ENCODE measurements around the gene LGR6. TPM values are rescaled to one million over a fixed set of nuclear protein-coding genes. Genes with fewer than 3 reads are reported as not detected.

The LGR6 gene
- total and polyA plus RNA-seq, 2 of the 4 experiments (the other 2 are of a cell fraction): not detected

DNA sequence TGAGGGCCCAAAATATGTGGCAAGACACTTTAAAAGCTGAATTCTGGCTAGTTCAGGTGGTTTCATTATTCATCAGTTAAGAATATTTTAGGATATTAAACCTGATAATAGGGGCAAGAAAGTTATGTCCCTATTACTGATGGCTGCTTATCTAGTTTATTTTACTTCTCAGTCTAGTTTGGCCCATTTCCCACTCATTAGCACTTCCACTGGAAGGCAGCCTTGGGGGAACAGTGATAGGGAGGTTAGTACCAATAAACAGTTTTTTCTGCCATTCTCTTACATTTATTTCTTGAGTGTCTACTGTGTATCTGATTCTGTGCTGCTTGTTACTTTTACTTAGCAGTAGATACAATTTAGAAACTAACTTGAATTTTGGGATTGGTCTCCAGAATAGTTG lies 163.9 kb downstream of the LGR6 start:
- no peak overlapping the region for H3K4me3 ChIP-seq (ENCODE audit: insufficient read depth, low read depth, low read length)
- TF ChIP-seq MXI1 (IDR thresholded peaks at IDR 0.05; ENCODE audit: borderline replicate concordance, low read depth, low read length): no peak
- no peak for TF ChIP-seq RCOR1 (IDR thresholded peaks at IDR 0.05; ENCODE audit: insufficient replicate concordance, low read length)
- TF ChIP-seq SMC3 (IDR thresholded peaks at IDR 0.05; ENCODE audit: low read depth, low read length): no peak
- TF ChIP-seq, protein P1, sequence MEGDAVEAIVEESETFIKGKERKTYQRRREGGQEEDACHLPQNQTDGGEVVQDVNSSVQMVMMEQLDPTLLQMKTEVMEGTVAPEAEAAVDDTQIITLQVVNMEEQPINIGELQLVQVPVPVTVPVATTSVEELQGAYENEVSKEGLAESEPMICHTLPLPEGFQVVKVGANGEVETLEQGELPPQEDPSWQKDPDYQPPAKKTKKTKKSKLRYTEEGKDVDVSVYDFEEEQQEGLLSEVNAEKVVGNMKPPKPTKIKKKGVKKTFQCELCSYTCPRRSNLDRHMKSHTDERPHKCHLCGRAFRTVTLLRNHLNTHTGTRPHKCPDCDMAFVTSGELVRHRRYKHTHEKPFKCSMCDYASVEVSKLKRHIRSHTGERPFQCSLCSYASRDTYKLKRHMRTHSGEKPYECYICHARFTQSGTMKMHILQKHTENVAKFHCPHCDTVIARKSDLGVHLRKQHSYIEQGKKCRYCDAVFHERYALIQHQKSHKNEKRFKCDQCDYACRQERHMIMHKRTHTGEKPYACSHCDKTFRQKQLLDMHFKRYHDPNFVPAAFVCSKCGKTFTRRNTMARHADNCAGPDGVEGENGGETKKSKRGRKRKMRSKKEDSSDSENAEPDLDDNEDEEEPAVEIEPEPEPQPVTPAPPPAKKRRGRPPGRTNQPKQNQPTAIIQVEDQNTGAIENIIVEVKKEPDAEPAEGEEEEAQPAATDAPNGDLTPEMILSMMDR (conservative IDR thresholded peaks at IDR 0.05; ENCODE audit: low read depth, low read length): no peak
- TF ChIP-seq, protein P2, sequence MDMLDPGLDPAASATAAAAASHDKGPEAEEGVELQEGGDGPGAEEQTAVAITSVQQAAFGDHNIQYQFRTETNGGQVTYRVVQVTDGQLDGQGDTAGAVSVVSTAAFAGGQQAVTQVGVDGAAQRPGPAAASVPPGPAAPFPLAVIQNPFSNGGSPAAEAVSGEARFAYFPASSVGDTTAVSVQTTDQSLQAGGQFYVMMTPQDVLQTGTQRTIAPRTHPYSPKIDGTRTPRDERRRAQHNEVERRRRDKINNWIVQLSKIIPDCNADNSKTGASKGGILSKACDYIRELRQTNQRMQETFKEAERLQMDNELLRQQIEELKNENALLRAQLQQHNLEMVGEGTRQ (IDR thresholded peaks at IDR 0.05; ENCODE audit: low read depth, low read length): no peak
- no peak for TF ChIP-seq FOS (IDR thresholded peaks at IDR 0.05; ENCODE audit: low read depth, low read length)
- TF ChIP-seq MAFK (IDR thresholded peaks at IDR 0.05; ENCODE audit: low read depth, low read length): no peak
- TF ChIP-seq, protein P3, sequence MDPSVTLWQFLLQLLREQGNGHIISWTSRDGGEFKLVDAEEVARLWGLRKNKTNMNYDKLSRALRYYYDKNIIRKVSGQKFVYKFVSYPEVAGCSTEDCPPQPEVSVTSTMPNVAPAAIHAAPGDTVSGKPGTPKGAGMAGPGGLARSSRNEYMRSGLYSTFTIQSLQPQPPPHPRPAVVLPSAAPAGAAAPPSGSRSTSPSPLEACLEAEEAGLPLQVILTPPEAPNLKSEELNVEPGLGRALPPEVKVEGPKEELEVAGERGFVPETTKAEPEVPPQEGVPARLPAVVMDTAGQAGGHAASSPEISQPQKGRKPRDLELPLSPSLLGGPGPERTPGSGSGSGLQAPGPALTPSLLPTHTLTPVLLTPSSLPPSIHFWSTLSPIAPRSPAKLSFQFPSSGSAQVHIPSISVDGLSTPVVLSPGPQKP (IDR thresholded peaks at IDR 0.05; ENCODE audit: borderline replicate concordance, low read depth, low read length): no peak
- no peak for TF ChIP-seq RAD21 (IDR thresholded peaks at IDR 0.05; ENCODE audit: low read length)
- TF ChIP-seq BHLHE40 (IDR thresholded peaks at IDR 0.05; ENCODE audit: low read depth, low read length): no peak
- TF ChIP-seq MAZ (IDR thresholded peaks at IDR 0.05; ENCODE audit: borderline replicate concordance, low read depth, low read length): no peak
- TF ChIP-seq POLR2A (IDR thresholded peaks at IDR 0.05; ENCODE audit: low read depth, low read length): no peak
- no peak for TF ChIP-seq CHD1 (IDR thresholded peaks at IDR 0.05; ENCODE audit: low read depth, low read length)
- no peak for TF ChIP-seq RFX5 (IDR thresholded peaks at IDR 0.05; ENCODE audit: low read depth, low read length)
- TF ChIP-seq CEBPB (IDR thresholded peaks at IDR 0.05; ENCODE audit: low read depth, low read length): no peak
- no peak for TF ChIP-seq NFE2L2 (IDR thresholded peaks at IDR 0.05; ENCODE audit: low read depth, low read length)
- no peak overlapping the region for H3K14ac ChIP-seq (replicated peaks; ENCODE audit: low read depth, low read length)
- H2AFZ ChIP-seq (replicated peaks; ENCODE audit: low read length, poor library complexity): no peak overlapping the region
- no peak overlapping the region for H4K91ac ChIP-seq (ENCODE audit: insufficient read depth, low read depth, low read length)
- no peak for DNase-seq
- POLR2A ChIA-PET (ENCODE audit: unreplicated experiment): no interaction called here
- H2BK5ac ChIP-seq (ENCODE audit: low read depth, low read length, poor library complexity, severe bottlenecking): no peak overlapping the region
- H3K79me1 ChIP-seq (ENCODE audit: low read depth in 1 of 2, low read length in 2 of 2): peaks cover 18 to 38% of the 10 kb centered on the region in 2 experiments
- no peaks in the 10 kb centered on the region for H3K27me3 ChIP-seq (ENCODE audit: control insufficient read depth, insufficient read depth, low read length)
- no peak overlapping the region for H2BK15ac ChIP-seq (ENCODE audit: low read depth, low read length)
- H3K9me1 ChIP-seq (ENCODE audit: insufficient read depth, low read length): peaks cover 4% of the 10 kb centered on the region; the same call in 1 of the 2 replicates
- dilution Hi-C loops (cut with HindIII; ENCODE audit: low sequenced_read_pairs, unreplicated experiment): no loop called here
- peaks cover 4% of the 10 kb centered on the region for H3K4me1 ChIP-seq (ENCODE audit: control insufficient read depth, insufficient read depth, low read length)
- no TSS peak for BruUV-seq (replicated peaks)
- in situ Hi-C loops (cut with MboI; ENCODE audit: low sequenced_read_pairs): no loop called here
- H3K27ac ChIP-seq (ENCODE audit: insufficient read depth, low read length): no peak overlapping the region
- H3K23ac ChIP-seq (ENCODE audit: low read depth, low read length): no peak overlapping the region
- CTCF ChIA-PET: no interaction called here
- H3K9ac ChIP-seq (ENCODE audit: low read depth, low read length): no peak overlapping the region
- no peak overlapping the region for H2BK120ac ChIP-seq (ENCODE audit: low read depth, low read length)
- no peak overlapping the region for H2BK20ac ChIP-seq (ENCODE audit: low read depth, low read length)
- intact Hi-C loops (cut with micrococcal nuclease): no loop called here
- no peak overlapping the region for H2AK5ac ChIP-seq (ENCODE audit: low read depth, low read length)
- no peak overlapping the region for H3K56ac ChIP-seq (ENCODE audit: extremely low read depth, insufficient read depth, low read length)
- no peak overlapping the region for H4K8ac ChIP-seq (ENCODE audit: low read depth in 2 of 2, low read length in 2 of 2)
- no peak overlapping the region for H3K4me2 ChIP-seq (ENCODE audit: low read depth, low read length)
- no peak overlapping the region for H3K18ac ChIP-seq (ENCODE audit: low read depth, low read length)
- no peak overlapping the region for H3K4ac ChIP-seq (ENCODE audit: low read depth, low read length)
- H2AK9ac ChIP-seq (replicated peaks; ENCODE audit: low read depth, low read length, poor library complexity): no peak overlapping the region
- no peaks in the 10 kb centered on the region for H3K36me3 ChIP-seq (ENCODE audit: control insufficient read depth, insufficient read depth, low read length)
- H4K20me1 ChIP-seq (ENCODE audit: insufficient read depth, low read length): no peaks in the 10 kb centered on the region; the same call in 1 of the 2 replicates
- no peaks in the 10 kb centered on the region for H3K9me3 ChIP-seq (ENCODE audit: control insufficient read depth, insufficient read depth, low read length)
- no peak overlapping the region for H4K5ac ChIP-seq (ENCODE audit: low read depth, low read length)
- no peak for ATAC-seq (ENCODE audit: low read depth)
